ENCODE results near the gene NEK1.

The NEK1 gene

GRCh38 chr4:169414913-169415312 lies 197.5 kb downstream of the NEK1 start:
- no peak for DNase-seq

GRCh38 chr4:169412046-169412445 lies 200.3 kb downstream of the NEK1 start:
- no peak for DNase-seq

- DNase-seq = no peak
These were observed 201.3 kb downstream of the NEK1 start for GRCh38 chr4:169410839-169411770.

GRCh38 chr4:169407217-169407845 lies 205.1 kb downstream of the NEK1 start:
- DNase-seq = peak in 1 of 2 experiments; percentile 6

GRCh38 chr4:169404960-169405359 lies 207.4 kb downstream of the NEK1 start:
- DNase-seq = no peak

- no peak for DNase-seq
These were observed 211.6 kb downstream of the NEK1 start for GRCh38 chr4:169400832-169401231.

GRCh38 chr4:169399976-169400767 lies 212.2 kb downstream of the NEK1 start:
- no peak for DNase-seq

- DNase-seq = no peak
These were observed 214.1 kb downstream of the NEK1 start for GRCh38 chr4:169398316-169398715.

GRCh38 chr4:169397762-169398161 lies 214.6 kb downstream of the NEK1 start:
- no peak for DNase-seq

GRCh38 chr4:169385376-169385775 lies 227.0 kb downstream of the NEK1 start:
- DNase-seq = no peak

- DNase-seq = no peak
These were observed 227.6 kb downstream of the NEK1 start for GRCh38 chr4:169384779-169385178.

- DNase-seq = no peak
These were observed 228.7 kb downstream of the NEK1 start for GRCh38 chr4:169383724-169384123.

GRCh38 chr4:169379688-169380087 lies 232.7 kb downstream of the NEK1 start:
- no peak for DNase-seq

- no peak for DNase-seq
These were observed 235.0 kb downstream of the NEK1 start for GRCh38 chr4:169377367-169377766.

GRCh38 chr4:169376421-169376820 lies 236.0 kb downstream of the NEK1 start:
- DNase-seq = no peak

- no peak for DNase-seq
These were observed 239.6 kb downstream of the NEK1 start for GRCh38 chr4:169372791-169373190.

- no peak for DNase-seq
These were observed 242.7 kb downstream of the NEK1 start for GRCh38 chr4:169369634-169370033.

- DNase-seq = no peak
These were observed 244.6 kb downstream of the NEK1 start for GRCh38 chr4:169367826-169368225.

- no peak for DNase-seq
These were observed 245.6 kb downstream of the NEK1 start for GRCh38 chr4:169366821-169367220.

GRCh38 chr4:169362607-169363006 lies 249.8 kb downstream of the NEK1 start:
- DNase-seq = no peak

- DNase-seq = no peak
These were observed 250.6 kb downstream of the NEK1 start for GRCh38 chr4:169361756-169362155.

- no peak for DNase-seq
These were observed 252.4 kb downstream of the NEK1 start for GRCh38 chr4:169359961-169360360.

- no peak for DNase-seq
These were observed 260.0 kb downstream of the NEK1 start for GRCh38 chr4:169352360-169352759.

Data from NCI-H524 (cell line).